Loucy (cell line): Measurements from ENCODE around the gene GULP1.
"Not testable (repeated sequence)": the region's sequence is repeated elsewhere in the genome, so short reads cannot be mapped to it uniquely, and the experiment has no call there.

Experiments
- CTCF ChIP-seq: fragments of 200-600 bp; sonication (generic); conservative IDR thresholded peaks from 2 replicates; pipeline ENCODE4 v1.5.1; 2014; ENCODE audit warnings: mild to moderate bottlenecking, antibody characterized with exemption, low read length
- EZH2phosphoT487 ChIP-seq: fragments of 200-600 bp; IDR thresholded peaks from 2 replicates; pipeline ENCODE4 v1.6.1; 2018; ENCODE audit warnings: antibody characterized with exemption, mild to moderate bottlenecking, moderate library complexity, borderline replicate concordance

- TF ChIP-seq CTCF, EZH2phosphoT487: not testable (repeated sequence)
These were observed 7.3 kb downstream of the GULP1 start for GRCh38 chr2:188298937-188299371.
